AG09319 (cell line): Measurements from ENCODE around the gene CHAT.

Source experiments
- DNase-seq: peaks from one replicate; pipeline ENCODE4 v3.0.0-alpha.2; 2010; ENCODE audit warnings: low read depth; ENCODE audit errors: extremely low read depth
- CTCF ChIP-seq: IDR thresholded peaks from 2 replicates; pipeline ENCODE4 v1.5.1; 2011; ENCODE audit warnings: low read depth, mild to moderate bottlenecking, inconsistent platforms, low read length, moderate library complexity

Gene CHAT

GRCh38 chr10:49655099-49655498 lies 41.3 kb downstream of the CHAT start:
- no peak for TF ChIP-seq CTCF
- DNase-seq = no peak

- TF ChIP-seq CTCF = no peak
- no peak for DNase-seq
These were observed 43.1 kb downstream of the CHAT start for GRCh38 chr10:49656845-49657493.

- no peak for TF ChIP-seq CTCF
- no peak for DNase-seq
These were observed 43.8 kb downstream of the CHAT start for GRCh38 chr10:49657606-49658005.

GRCh38 chr10:49661140-49661856 lies 47.5 kb downstream of the CHAT start:
- TF ChIP-seq CTCF = no peak
- no peak for DNase-seq

- DNase-seq = no peak
- no peak for TF ChIP-seq CTCF
These were observed 48.5 kb downstream of the CHAT start for GRCh38 chr10:49662169-49662830.

- TF ChIP-seq CTCF = no peak
- no peak for DNase-seq
These were observed 49.8 kb downstream of the CHAT start for GRCh38 chr10:49663596-49663995.
